Fibroblast of skin of right quadriceps (primary cell): Measurements from ENCODE around the gene HLA-DMA.
"Not testable (repeated sequence)": the region's sequence is repeated elsewhere in the genome, so short reads cannot be mapped to it uniquely, and the experiment has no call there.

Experiments used
- DNase-seq: peaks from one replicate; pipeline ENCODE4 v3.0.0-alpha.2; 2013

Gene HLA-DMA

GRCh38 chr6:32950449-32950848, 2.4 kb downstream of the HLA-DMA start:
- no peak for DNase-seq

DNA sequence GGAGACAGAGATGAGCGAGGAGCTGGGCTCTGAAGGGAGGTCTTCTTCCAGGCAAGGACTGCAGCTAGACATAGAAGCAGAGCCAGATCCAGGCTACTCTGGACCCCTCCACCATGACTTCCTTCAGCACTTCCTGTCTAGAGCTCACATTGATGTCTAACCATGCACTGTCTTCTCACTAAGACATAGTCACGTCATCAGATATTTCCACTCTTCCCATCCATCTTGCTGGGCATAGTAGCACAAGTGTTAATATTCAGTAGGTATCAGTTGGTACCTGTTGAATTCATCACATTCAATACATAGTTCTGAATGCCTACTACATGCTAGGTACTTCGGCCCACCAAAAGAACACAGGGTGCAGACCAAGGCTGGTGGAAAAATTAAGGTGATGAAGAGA, 2.9 kb downstream of the HLA-DMA start:
- no peak for DNase-seq

GRCh38 chr6:32949113-32949512, 3.8 kb downstream of the HLA-DMA start:
- no peak for DNase-seq

GRCh38 chr6:32947552-32948465, 5.1 kb downstream of the HLA-DMA start:
- peak; percentile 47 for DNase-seq

- DNase-seq = no peak
Measured at GRCh38 chr6:32946893-32947292, 6.0 kb downstream of the HLA-DMA start.

- no peak for DNase-seq
Measured at GRCh38 chr6:32945953-32946352, 6.9 kb downstream of the HLA-DMA start.

GRCh38 chr6:32945108-32945760, 7.7 kb downstream of the HLA-DMA start:
- DNase-seq = no peak

DNA sequence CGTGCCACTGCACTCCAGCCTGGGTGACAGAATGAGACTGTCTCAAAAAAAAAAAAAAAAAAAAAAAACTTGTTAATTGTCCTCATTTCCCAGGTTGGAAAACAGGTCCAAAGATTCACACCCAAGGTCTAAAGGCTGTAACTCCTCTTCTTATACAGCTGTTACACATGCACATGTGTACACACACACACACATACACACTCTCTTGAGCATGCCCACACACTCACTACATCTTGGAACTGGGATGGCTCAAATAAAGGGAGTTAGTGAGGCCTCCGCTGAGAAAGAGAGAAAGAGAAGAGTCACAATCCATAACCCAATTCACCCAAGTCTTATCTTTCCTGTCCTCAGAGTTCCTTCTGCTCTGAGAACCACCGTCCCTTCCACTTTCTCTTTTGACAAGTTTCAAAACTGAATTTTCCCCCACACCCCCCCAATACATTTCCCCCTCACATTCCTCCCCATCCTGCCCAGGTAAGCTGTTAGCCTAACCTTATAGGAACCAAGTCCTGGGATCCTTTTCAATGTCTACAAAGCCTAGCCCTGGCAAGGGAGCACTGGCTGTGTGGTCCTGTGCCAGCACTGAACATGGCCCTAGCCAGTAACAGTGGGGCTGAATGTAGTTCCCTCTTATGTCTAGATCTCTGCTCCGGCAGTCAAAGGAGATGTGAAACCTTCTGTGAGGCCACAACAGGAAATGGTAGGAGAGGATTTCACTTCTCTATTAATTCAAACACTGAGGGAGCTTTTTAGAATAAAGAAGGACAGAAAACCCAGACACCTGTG, 8.8 kb downstream of the HLA-DMA start:
- DNase-seq = no peak

- not testable (repeated sequence) for DNase-seq
Measured at GRCh38 chr6:32942555-32943123, 10.3 kb downstream of the HLA-DMA start.

DNA sequence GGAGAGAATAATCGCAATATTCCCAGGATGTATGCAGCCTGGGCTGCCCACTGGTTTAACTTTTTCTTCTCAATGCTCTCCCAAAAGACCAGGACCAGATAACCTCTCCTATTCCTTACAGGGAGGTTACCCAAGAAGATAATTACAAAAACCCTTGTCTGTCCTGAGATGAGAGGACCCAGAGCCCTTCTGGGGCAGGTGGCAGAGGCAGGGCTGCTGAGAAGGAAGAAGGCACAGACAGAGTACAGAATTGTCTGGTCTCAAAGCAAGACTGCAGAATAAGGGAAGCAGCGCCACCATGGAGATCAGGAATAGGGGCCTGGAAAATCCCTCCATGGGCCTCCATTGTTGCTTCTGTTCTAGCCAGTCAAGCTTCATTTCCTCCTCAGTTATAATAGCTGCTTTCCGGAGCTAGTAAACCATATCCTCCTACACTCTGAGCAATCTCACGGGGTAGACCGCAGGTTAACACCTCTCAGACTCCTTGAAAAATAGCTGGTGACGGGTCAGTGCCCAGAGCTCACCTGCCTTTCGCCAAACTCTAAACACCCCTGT, 11.6 kb downstream of the HLA-DMA start:
- DNase-seq = no peak

DNA sequence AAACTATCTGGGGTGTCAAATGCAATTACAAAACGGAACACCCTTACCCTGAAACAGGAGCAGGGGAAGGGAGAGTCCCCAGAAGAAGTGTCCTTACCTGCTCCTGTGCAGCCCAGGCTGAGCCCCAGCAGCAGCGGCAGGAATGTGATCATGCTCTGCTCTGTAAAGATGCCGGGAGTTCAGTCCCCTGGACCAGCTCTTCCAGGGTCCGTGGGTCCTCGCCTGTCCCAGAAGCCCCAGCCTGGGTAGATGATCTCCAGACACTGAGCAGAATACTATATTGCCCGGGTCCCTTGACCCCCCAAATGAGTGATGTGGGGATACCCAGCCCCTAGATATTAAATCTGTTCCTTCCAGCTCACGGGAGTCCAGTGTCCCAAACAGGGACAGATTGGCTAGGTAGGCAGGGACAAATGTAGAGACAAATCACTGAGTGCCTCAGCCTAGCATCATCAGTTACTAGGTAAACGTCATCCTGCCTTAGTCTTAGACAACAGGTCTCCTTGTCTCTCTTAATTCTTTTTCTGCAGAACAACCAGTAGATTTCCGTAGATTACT, 12.2 kb downstream of the HLA-DMA start, which contains the start of gene HLA-DMB:
TSS of gene HLA-DMB (minus strand) at position 373 of the 558 bp plus-strand sequence. CDS start at position 152, 221 bp downstream.
- DNase-seq = peak; percentile 31

GRCh38 chr6:32938494-32938893, 14.4 kb downstream of the HLA-DMA start:
- DNase-seq = no peak

GRCh38 chr6:32937230-32937633, 15.7 kb downstream of the HLA-DMA start:
- no peak for DNase-seq

DNA sequence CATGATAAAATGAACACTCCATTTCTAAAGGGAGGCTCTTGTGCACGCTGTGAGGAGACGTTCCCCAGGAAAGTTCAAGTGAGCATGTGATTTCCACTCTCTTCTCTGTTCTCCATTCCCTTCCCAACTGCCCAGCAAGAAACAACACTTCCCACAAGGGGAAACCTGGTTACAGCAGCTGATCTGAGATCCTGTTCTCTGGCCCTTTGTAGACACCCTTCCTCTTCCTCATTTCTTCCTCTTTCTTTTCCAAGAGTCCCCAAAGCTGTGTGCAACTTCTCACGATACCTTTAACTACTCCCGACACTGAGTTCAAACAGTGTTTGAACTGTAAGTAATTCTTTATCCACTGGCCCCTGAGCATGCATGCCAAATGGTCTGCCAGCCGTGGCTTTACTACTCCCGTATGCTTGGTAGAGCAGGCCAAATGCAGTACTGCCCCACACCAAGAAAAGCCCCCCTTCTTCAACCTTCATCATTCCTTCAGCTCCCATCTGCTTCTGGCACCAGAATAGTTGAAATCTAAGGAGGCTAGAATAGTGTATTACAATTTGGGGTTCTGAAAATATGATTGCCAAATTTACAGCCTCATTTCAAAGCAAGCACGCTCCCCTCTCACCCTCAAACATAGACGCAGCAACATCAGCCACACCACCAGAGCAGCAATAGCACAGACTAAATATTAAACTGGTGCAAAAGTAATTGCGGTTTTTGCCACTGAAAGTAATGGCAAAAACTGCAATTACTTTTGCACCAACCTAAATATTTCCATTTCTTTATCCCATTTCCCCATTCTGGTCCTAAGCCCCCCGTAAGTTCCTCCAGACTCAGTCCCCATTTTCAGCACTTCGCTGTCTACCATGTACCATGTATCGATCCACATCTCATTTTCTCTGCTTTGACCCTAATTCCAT, 16.4 kb downstream of the HLA-DMA start:
- DNase-seq = no peak

GRCh38 chr6:32935551-32936238, 17.2 kb downstream of the HLA-DMA start:
- DNase-seq = no peak

DNA sequence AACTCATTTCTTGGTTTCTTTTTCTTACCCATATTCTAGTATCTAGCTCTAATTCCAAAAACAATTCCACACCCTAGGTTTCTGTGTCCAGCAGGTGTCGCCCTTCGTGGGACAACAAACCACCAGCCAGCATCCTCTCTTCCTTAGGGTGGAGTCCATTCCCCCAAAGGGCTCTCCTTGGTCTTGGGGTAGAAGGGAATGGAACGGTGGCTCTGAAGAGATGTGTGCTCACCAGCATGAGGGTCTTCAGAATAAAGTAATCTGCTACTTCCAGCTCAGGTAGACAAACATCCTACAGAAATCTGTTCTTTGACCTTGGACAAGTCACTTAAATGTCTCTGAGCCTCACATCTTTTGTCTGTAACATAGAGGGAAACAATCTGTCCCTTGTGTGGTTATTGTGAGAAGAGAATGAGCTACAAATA, 19.2 kb downstream of the HLA-DMA start:
- peak; percentile 69 for DNase-seq

DNA sequence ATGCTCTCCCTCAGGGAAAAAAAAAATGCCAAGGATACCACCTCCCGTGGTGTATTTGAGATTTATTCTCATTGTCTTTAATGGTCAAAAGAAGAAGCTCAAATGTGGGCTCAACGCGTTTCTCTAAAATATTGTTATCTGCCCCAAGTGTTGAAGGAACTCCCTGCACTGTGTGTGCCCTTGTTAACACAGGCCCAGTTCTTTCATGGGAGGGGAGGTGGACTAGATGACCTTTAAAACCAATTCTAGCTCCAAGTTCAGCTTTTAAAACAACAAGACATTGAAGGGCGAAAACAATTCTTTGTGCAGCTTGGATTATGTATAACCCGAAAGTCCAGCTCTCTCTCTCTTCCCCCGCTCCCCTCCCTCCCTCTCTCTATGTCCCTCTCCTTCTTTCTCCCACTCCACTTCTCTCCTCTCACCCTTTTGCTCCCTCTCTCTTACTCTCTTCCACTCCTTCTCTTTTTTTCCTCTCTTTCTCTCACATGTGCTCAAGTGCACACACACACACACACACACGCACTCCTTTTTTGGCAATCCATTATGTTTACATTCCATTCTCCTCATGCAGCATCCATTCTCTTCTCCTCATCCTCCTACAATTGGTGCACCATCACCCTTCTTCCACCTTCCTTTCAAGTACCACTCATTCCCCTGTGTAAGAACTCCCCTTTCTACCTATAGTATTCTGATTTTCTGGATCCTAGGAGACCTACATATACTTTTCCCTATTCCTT, 20.6 kb downstream of the HLA-DMA start:
- DNase-seq = peak; percentile 52

DNA sequence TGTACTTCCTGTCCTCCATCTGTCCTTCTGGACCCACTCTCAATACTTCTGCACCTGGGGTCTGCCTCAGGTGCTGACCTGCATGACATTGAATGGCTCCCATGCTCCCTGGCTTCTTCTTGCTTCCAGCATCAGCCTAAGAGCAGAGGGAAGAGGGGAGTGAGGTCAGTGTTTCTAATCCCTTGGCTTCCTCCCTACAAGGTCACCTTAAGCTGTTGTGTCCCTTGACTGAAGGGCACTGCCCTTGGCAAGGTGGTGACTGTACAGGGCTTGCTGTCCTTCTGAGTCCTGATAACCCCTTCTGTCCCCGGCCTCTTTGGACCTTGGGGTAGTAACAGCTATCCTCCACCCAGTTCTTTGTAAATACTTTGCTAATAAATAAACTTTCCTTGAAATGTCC, 21.7 kb downstream of the HLA-DMA start:
- no peak for DNase-seq

DNA sequence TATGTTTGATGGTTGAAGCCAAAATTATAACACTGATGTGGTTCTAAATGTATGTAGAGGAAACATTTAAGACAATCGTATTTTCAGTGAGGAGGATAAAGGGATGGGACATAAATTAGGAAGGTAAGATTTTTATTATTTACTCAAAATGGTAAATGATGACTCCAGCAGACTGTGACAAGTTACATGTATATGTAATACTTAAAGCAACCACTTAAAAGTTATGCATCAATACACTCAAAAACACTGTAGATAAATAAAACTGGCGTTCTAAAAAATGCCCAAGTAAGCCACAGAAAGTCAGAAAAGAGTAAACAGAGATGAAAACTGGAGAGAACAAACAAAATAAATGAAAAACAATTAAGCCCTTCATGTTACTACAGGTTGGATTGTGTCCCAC, 30.8 kb downstream of the HLA-DMA start:
- no peak for DNase-seq

- no peak for DNase-seq
Measured at GRCh38 chr6:32920715-32921114, 32.2 kb downstream of the HLA-DMA start.
